GM19455 (cell line): ENCODE measurements around the gene ZCCHC14.
"Not testable (repeated sequence)": the region's sequence is repeated elsewhere in the genome, so short reads cannot be mapped to it uniquely, and the experiment has no call there.

Source experiments
- ATAC-seq: cut with Tn5 transposase; IDR thresholded peaks from one replicate; pipeline ENCODE4 v1.9.1; 2021; ENCODE audit not compliant: unreplicated experiment

ZCCHC14 gene

DNA sequence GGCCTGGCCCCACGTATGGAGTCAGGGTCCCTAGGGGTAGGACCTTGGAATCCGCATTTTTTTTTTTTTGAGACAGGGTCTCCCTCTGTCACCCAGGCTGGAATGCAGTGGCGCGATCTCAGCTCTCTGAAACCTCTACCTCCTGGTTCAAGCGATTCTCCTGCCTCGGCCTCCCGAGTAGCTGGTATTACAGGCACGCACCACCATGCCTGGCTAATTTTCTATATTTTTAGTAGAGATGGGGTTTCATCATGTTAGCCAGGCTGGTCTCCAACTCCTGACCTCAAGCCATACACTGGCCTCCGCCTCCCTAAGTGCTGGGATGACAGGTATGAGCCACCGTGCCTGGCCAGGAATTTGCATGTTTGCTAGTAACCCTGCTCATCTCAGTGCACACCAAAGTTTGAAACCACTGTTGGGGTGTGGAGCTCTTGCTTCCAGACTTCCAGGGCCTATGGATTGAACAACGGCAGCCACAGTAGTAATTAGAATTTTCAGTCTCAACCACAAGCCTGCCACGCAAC is 5.0 kb upstream of the ZCCHC14 start:
- not testable (repeated sequence) for ATAC-seq

DNA sequence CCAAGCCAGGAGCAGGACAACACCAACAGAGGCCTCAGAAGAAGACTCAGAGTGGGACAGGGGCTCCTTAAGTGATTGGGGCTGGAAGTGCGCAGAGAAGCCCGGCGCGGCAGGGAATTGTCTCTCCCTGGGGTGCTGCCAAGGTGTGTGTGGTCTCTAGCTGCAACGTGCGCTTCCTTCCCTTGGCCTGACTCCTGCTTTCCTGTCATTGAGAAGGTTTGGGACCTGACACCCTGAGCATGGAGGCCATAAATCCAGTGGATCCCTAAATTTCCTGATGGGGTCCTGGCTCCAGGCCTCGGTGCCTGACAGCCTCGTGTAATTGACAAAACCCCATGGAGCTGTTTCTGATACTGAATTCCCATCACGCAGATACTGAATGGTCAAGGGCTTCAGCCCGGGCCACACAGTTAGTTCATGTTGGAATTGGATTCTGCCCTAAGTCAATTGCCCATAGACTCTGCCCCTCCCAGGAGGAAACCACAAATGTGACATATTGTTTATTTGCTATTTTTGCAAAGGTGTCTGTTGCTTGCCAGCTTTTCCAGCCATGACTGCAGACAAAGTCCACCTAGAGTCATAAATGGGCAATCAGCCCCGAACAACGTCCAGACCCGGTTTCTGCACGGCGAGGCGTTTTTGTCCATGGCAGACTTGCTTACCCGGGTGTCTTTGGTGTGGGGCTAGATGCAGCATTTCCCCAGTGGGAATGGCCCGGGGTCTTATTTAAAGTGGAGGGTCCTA is 4.4 kb upstream of the ZCCHC14 start:
- ATAC-seq, result not testable (repeated sequence)

DNA sequence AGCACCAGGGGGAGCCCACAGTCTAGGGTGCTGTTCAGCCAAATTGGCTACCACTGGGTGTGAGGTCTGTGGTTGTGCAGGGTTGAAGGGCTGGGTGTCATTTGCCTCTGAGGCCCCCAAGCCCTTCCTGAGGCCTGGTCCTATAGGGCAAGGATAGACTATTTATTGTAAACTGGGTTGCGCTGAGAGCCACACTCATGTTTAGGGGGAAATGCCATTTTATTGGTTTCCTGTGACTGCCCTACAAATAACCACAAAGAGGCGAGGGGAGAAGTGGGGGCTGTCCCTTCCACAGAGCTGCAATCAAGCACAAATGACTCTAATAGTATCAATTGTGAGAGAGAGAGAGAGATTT is 3.6 kb upstream of the ZCCHC14 start:
- no peak for ATAC-seq

DNA sequence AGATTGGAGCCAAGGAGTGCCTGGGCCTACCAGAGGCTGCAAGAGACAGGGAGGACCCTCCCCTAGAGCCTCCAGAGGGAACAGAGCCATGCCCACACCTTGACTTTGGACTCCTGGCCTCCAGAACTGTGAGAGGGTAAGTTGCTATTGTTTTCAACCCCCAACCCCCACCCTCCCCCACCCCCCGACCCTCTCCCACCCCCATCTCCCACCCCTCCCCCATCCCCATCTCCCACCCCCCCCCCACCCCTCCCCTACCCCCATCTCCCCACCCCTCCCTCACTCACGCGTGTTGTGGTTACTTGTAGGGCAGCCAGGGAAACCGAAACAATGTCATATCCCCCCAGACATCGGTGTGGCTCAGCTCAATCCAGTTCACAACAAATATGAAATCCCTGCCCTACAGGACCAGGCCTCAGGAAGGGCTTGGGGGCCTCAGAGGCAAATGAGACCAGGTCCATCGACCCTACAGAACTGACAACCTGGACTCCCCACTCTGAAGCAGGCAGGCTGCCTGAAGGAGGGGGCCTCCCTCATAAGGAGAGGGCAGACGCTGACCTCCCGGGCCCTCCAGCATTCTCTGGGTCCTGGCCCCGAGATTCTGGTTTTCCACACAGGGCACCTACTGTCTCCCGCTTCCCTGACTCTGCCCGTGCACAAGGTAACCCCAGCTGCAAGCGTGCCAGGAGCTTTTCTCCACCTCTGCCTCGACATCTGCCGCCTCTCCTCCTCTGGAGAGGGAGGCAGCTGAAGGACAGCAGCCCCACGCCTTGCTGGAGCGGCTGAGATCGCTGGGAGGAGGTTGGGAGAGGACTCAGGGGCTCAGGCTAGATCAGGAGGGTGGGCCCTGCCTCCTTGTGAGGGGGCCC is 3.0 kb upstream of the ZCCHC14 start:
- ATAC-seq, result no peak

DNA sequence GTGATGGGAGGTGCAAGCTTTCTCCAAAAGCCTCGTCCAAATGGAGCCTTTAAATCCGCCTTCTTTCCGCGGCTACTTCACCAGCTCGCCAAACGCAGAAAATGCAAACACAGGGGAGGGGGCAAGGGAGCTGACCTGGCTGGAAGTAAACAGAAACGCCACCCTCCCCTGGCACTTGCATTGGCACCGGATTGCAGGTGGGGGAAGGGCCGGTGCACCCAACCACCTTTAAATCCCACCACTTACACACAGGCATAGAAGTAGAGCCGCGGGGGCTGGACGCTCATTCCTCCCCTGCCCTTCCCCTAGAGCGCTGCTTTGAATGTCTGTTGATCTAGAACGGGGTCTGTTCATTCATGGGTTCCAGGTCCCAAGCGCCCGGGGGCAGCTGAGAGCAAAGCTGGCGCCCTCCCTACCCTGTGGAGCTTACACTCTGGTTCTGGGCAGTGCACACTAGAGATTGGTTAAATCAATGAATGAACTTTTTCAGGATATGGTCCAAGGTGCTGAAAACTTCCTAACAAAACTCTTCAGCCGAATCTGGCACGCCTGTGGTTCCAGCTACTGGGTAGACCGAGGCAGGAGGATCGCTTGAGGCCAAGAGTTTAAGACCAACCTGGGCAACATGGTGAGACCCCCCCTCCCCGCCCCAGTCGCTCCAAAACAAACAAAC is 920 bp upstream of the ZCCHC14 start:
- no peak for ATAC-seq

DNA sequence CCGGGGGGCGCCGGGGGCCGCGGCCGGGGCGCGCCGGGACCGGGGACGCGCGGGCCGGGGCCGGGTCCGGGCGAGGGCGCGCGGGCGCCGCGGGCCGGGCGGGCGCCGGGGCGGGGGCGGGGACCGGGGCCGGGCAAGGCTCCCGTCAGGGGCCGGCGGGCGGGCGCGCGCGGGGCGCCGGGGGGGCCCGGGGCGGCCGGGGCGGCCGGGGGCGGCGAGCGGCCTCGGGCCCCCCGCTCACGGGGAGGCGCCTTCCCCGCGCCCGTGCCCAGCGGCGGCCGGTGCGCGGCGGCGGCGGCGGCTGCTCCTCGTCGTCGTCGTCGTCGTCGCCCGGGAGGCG is 563 bp downstream of the ZCCHC14 start:
- ATAC-seq, result no peak

DNA sequence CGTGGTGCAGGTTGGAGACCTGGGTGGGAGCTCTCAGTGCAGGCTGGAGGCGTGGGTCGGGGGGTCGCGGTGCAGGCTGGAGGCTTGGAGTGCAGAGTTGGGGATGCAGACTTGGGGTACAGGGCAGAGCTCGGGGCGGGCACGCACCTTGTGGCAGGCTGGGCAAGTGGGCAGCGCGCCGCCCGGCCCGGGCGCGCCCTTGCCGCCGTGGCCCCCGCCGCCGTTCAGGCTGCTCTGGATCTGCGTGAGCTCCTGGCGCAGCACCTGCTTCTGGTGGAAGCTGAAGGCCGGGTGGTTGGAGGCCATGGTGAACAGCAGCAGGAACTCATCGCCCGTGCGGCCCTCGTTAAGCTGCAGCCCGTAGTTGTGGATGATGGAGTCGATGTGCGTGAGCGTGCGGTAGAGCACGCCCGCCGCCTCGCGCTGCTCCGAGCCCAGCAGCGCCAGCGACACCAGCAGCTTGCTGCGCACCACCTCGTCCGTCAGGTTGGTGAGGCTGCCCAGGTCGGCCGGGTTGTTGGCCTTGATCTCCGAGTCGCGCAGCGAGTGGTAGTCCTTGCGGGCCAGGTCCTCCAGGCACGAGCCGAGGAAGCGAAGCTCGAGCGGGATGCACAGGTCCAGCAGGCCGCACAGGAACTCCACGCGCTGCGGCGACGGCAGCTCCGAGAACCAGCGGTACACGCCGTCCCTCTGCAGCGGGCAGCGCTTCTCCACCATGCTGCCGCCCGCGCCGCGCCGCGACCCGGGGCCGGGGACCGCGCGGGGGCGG is 1.1 kb downstream of the ZCCHC14 start:
- ATAC-seq, result no peak

DNA sequence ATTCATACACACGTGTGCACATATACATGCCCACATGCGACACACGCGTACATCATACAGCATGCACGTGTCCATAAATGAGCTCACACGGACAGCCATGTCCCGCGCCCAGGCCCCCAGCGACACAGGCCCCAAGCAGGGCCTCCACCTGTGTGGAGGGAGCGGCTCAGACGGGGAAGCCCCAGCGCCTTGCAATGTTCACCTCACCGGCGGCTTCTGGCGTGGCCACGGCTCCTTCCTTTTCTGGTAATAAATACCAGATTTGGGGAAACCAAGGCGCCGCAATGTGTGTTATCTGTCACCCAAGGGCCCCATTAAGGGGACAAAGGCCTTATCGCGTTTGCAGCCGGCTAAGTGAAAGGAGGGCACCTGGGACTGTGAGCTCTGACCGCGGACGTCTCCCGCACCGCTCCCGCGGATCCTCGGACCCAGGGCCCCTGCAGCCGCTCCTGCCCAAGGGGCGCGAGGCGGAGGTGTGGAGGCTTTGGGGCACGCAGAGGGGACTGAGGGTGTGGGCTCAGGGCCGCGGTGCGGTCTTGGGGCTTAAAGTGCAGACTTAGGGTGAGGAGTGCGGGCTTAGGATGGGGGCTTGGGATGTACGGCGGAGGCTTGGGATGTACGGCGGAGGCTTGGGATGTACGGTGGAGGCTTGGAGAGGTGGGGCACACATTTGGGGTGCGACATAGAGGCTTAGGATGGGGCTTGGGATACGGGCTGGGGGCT is 1.9 kb downstream of the ZCCHC14 start:
- ATAC-seq, result not testable (repeated sequence)

DNA sequence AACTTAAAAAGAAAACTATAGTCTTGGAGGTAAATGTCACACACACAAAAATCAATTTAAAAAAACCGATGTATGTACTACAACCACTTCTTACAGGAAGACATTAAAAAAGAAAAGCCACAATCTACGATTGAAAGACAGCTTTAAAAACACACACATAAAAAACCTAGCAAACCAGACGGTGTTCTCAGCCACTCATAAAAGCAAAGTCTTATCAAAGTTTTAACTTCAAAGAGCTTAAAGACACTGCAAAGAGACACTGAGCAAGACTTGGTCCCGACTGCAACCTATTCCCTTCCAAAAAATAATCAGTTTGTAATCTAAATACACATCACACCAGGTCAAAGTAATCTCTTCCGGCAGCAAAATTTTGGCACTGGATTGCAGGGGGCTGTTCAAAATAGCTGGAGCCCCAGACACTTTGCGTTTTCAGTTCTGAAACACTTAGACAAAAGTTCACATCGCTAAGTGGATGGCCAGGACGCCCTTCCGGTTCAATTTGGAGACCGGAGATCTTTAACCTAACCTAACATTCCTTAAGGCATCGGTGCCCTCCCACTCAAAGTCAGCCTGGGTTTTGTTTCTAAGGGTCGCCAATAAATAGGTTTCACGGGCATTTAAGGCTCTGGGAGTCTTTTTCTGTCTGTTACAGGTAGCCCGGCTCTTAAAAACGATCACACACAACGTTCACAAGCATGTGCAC is 2.6 kb downstream of the ZCCHC14 start:
- ATAC-seq, result no peak

DNA sequence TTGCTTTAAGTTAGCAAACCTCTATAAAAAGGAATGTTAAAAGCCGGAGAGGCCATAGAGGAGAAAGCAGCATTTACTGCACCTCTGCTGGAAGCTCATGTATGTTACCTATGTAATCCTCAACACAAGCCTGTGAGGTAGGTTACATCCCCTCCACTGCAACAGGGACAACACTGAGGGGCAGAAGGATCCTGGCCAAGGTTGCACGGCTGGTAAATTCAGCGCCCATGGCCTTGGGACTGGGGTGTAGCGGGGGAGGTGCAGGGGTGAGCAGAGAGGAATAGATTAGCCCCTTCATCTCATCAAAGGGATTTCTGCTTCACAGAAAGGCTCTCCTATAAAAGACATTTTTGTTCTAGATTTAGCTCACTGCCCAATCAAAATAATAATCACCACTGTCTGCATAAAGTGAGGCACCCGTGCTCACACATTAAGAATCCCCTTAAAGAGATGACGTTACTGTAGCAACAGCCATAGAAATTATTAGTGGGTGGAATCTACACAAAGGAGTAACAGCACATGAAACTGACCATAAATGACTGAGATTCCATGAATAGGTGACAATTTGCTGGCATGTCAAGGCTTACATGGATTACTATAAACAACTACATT is 3.3 kb downstream of the ZCCHC14 start:
- no peak for ATAC-seq

DNA sequence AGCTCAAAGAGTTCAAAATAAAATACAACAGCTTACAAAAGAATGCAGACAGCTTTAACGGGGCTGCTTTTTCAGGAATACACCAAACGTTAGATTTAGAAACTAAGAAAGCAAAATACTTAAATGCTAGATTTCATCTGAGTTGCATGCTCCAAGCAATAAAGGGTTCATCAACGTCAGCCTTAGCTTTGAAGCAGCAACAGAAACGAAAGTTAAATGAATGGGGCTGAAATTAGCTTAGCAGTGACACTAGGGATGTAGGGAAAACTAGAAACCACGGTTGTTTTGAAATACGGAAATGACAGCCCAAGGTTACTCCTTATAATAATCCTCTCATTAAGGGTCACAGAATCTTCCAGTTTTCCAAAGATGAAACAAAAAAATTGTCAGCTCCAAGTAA is 3.9 kb downstream of the ZCCHC14 start:
- not testable (repeated sequence) for ATAC-seq

DNA sequence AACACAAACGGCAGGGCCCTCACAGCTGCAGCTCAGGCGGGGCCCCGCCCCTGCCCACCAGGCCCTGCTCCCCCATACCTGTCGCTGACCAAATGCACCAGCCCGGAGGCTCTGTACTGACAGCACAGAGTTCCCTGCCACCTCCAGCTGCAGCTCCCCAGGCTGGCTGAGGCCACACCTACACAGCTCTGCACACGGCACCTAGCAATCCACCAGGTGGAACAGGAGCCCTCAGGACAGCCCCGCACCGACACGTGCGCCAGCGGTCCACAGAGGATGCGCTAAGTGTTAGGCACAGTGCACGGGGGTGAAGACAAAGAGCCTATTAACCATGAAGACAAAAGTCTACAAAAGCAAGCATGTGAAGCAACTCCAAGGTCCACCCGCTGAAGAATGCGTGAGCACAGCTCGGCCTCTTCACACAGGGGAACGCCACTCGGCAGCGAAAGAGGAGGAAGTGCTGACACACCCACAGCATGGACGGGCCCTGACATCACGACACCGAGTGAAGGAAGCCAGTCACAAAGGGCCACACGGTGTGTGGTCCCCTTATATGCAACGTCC is 5.4 kb downstream of the ZCCHC14 start:
- ATAC-seq, result no peak

DNA sequence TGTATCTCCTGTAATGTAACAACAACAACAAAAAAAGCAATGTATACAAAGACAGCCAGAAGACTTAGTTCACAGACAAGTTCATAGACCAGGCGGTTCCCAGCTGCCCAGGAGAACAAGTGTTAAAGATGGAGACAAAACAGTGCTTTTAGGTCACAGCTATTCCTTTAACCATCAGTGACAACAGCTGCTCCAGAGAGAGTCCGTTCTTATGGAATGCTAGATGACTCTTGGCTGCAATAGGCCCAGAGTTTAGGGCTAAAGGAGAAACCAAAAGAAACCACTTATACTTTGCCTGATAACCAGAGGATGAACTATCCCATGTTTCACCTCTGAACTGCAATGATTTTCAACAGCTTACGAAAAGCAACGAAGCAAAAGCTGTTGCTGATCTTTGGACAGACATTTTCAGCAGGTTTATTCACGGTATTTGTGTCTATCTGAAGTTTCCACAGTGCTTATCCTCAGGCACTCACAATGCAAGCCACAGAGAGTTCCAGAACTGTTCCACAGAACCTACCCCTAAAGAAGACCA is 6.0 kb downstream of the ZCCHC14 start:
- no peak for ATAC-seq

DNA sequence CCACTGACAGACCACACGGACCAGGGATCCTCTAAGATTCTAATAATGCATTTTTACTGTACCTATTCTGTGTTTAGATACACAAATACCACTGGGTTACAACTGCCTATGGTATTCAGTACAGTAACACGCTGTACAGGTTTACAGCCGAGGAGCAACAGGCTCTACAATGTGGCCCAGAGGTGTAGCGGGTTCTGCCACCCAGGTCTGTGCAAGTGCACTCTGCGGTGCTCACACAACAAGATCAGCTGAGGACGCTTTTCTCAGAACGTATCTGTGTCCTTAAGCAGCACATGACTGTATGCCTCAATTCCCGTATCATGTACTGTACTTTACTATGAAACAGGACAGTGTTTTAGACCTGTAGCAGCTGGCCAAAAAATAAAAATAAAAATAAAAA is 6.5 kb downstream of the ZCCHC14 start:
- ATAC-seq, result no peak

DNA sequence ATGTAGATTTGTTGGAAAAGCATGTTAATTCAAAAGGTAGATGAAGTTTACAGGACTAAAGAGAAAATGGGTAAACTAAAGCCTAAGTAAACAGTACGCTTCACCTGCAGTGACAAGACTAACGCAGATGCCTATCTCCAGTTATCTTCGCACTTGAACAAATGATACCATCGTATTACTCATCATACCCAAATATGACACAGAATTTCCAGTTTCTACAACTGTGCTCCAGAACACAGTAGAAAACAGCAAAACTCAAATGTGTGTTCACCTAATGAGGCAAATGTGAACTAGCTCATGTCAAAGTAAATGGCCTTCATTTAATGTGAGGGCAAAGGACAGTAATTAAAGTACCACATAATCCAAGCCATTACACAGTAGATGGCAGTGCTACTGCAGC is 7.0 kb downstream of the ZCCHC14 start:
- ATAC-seq, result not testable (repeated sequence)

DNA sequence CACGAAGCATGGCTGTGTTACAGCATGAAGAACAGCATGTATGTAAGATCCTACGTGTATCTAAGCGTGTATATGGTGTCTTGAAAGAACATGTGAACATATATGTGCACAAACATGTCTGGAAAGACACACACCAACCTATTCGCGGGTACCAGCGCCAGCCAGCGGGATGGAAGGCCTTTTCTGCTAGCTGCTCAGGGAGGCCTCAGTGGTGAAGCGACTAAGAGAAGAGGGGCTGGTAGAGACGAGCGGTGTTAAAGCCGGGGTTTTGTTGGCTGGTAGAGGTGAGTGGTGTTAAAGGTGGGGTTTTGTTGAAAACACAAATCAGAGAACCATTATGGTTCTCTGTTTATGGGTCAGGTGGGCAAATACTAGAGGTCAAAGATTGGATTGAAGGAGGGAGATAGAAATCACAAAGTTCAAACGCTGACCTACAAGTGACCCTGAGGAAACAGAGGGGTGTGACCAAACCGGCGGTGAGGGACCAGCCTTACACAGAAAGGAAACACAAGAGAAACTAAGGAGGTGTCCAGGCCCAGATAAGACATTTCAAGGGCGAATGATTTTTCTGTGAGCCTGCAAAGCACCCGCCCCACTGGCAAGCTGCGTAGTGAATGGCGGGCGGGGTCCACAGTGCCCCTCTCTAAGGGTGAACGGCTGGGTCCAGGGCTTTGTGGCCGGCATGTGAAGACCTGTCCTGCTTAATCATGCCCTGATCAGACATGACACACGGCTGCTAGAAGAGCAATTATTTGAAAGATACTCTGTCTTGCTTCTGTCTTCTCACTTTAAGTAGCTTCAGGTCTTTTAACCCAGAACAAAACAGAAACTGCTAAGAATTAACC is 8.1 kb downstream of the ZCCHC14 start:
- ATAC-seq, result no peak

DNA sequence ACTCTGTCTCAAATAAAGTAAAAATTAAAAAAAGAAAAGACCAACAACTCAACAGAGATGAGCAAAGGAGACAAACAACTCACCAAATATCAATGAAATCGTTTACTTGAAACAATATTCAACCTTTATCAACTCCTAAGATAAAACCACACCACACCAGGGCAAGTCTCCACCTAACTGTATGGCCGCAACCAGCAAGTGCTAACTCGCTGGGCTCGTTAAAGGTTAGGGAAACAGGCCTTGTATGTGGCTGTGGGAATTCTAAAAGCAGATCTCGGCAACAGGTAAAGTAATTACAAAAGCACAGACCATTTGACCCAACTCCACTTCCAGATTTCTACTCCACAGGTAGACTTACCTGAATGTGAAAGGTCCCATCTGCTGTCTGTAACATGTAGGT is 9.3 kb downstream of the ZCCHC14 start:
- no peak for ATAC-seq

DNA sequence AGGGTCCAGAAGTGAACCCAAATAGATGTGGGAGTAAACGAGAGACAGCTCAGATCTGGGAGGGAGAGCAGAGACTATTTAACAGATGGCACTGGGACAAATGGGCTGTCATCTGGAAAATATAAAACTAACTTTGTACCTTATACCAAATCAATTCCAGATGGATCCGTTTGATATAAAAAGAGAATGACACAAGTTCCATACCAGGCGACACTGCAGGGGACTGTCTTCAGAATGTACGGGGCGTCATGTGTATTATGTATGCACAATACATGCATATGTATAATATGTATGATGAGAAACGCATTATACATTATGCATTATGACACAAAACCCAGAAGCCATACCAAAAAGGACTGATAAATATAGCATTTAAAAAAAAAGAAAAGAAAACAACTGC is 10.2 kb downstream of the ZCCHC14 start:
- not testable (repeated sequence) for ATAC-seq
